CD4-positive, alpha-beta T cell treated with Interleukin-4 for 1 hour (primary cell): ENCODE results near the gene ITGA7.

Source experiments
- DNase-seq, 2 donors: peaks; one replicate each; pipeline ENCODE4 v3.0.0-alpha.2; 2020 to 2022

The ITGA7 gene

GRCh38 chr12:55700255-55701018 lies 7.3 kb downstream of the ITGA7 start:
- no peak for DNase-seq

DNA sequence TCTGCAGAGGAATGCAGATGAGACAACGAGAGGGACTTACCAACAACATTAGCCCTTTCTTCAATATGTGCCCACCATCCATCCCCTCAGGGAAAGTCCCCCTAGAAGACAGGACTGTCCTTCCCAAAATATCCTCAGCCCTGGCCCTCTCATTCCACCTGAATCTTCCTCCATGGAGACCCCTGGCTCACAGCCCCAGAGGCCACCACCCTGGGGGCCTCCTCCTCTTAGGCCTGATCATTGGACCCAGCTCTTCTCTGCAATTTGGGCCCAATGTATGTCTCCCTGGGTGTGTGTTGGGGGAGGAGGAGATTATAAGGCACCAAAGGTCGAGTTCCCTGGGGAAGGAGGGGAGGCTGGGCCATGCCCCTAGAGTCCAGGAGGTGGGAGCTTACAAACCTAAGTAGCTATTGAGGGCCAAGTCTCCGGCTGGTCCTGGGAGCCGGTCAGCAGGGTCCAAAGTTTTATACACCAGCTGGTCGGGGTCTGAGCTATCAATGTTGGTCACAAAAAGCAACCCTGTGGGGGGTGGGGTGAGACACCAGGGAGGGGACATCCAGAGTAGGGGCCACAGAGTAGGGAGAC lies 8.1 kb downstream of the ITGA7 start:
- no peak for DNase-seq

DNA sequence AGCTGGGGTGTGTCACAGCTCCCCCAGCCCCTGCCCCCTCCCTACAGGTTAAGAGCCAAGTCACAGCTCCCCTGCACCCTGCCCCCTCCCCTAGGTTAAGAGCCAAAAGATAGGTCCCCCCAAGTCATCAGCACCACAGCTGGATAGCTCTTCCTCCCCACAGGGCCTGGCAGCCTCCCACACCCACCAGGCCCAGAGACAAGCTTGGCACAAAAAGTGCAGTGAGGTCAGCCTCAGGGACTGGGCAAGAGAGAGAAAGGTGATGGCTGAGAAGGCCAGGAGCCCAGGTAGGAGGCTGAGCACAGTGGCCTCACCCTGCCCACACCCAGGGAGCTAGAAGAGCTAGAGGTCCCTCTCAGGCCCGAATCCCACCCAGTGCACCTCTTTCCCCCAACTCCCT lies 8.7 kb downstream of the ITGA7 start:
- DNase-seq = no peak

DNA sequence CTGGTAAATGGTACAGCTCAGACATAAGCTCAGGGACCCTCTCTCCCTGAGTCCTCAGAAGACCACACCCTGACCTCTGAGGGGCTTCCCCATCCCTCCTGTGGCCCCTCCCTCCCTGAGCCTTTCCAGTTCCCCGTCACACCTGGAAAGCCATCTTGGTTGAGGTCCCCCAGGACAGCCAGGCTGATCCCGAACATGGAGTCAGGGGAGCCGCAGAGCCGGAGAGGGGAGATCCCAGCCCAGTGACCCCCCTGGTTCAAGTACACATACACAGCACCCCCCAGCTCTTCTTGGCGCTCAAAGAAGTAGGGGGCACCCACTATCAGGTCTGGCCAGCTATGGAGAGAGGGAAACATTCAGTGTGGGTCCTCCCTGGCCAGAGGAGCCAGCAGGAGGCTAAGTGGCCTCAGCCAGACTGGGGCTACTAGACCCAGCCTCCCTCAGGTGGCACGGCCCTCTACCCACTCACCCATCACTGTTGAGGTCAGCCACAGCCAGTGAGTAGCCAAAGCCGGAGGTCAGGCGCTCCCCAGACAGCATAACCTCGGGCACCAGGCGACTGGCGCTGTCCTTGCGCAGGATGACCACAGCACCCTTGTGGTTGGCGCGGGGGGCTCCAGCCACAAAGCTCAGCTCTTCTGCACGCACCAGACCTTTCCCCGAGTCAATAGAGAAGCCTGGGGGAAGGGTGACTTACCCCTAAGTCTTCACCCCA lies 9.3 kb downstream of the ITGA7 start:
- DNase-seq = no peak

DNA sequence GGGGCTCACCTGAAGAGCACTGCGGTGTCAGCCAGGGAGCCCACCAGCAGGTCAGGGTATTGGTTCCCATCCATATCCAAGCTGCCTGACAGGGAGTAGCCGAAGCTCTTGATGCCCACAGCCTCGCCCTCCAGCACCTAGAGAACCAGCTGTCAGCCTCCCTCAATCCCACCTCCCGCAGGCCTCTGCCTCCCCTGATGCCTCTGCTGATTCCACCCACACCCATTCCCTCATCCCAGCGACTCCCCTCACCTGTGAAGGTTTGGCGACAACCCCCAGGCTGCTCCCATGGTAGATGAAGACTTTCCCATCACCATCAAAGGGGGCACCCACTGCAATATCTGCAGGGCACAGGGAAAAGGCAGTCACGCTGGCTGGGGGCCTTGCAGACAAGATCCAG lies 10.0 kb downstream of the ITGA7 start:
- DNase-seq = no peak

DNA sequence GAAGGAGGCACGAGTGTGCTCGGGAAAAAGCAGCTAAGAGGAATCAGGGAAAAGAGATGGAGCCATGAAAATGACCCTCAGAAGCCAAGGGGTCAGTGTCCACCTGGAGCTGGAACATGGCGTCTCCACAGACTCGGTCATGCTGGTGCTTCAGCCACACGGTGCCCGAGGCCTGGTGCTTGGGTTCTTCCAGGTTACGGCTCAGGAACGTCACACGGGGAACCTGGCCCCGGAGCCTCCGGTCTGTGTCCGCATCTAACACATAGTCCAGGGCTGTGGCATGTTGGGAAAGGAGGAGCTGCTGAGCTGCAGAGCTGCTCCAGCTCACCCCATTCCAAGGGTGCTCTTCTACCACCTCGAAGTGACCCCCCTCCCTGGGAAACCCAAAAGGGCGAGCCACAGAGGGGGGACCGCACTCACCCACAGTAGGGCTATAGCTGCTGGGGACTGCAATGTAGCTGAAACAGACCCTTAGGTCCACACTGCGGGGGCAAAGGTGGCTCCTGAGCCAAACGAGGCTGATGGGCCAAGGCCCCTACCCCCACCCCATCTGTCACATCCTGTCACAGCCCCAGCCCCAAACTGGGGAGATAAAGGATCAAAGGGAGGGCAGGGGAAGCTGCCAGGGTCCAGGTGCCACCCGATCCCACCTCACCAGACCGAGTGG lies 10.8 kb downstream of the ITGA7 start:
- no peak for DNase-seq

- DNase-seq = no peak
Observed at GRCh38 chr12:55696141-55696540, 11.6 kb downstream of the ITGA7 start.

- DNase-seq = peak in 1 of 2 donors; percentile 8
Observed at GRCh38 chr12:55695349-55695748, 12.4 kb downstream of the ITGA7 start.

DNA sequence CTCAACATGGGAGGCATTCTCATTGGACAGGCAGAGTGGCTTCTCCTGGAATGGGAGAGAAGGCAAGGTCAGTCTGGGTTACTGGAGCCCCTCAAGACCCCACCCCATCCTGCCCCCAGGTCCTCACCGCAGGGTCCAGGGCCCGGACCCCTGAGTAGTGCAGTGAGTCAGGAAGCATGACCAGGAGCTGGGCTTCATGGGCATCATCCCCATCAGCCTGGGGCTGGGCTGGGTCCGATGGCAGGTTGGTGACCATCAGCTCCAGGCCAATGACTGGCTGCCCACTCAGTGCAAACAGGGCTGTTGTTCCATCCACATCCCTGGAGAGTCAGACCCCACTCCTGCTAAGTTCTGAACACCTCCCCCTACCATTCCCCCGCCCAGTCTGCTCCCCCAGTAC lies 13.1 kb downstream of the ITGA7 start:
- DNase-seq = peak in 1 of 2 donors; percentile 1

- no peak for DNase-seq
Observed at GRCh38 chr12:55694188-55694515, 13.6 kb downstream of the ITGA7 start.

- DNase-seq = peak in 1 of 2 donors; percentile 6
Observed at GRCh38 chr12:55693323-55694187, 14.1 kb downstream of the ITGA7 start.

DNA sequence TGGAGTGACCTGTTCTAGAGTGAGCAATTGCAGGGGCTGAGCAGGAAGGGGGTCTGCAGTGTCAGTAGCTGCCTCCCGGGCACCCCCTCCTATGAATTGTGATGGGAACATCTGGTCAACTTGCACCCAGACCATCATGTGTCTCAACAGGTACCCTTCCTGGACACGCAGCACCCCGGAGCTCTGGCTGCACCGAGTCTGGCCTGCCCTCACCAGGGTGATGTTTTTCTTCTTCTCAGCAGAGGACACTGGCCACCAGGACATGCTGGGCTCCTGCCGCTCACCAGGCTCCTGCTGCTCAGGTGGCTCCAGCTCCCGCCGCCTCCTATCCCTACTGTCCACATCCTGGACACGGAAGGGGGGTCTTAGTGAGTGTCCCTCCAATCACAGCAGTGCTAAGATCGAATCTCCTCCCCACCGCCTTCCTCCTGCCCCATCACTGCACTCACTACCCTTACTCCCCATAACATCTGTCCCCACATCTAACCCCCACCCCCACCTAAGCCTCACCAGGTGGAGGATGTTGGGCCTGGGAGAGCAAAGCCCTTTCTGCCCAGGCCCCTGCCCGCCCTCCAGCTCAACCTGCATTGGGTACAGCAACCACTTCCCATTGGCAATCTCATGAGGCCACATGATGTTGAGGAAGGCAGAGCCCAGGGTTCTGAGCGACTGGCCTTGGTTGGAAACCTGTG lies 14.9 kb downstream of the ITGA7 start:
- DNase-seq = peak in 1 of 2 donors; percentile 8

- DNase-seq = no peak
Observed at GRCh38 chr12:55688716-55689655, 18.7 kb downstream of the ITGA7 start.

DNA sequence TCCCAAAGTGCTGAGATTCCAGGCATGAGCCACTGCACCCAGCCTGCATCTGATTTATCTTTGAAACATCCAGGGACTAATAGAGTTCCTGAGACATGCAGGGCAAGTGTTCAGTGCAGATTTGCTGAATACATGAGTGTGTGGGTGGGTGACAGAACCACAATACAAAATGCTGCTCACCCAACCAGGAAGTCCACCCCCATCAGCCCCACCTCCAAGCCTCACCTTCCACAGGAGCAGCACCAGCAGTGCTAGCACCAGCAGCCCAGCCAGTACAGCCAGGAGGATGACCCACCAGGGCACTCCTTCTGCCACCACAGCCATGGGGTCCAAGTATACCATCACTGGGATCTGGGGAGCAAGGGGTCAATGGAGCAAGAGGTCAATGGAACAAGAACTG lies 20.0 kb downstream of the ITGA7 start:
- DNase-seq = no peak

DNA sequence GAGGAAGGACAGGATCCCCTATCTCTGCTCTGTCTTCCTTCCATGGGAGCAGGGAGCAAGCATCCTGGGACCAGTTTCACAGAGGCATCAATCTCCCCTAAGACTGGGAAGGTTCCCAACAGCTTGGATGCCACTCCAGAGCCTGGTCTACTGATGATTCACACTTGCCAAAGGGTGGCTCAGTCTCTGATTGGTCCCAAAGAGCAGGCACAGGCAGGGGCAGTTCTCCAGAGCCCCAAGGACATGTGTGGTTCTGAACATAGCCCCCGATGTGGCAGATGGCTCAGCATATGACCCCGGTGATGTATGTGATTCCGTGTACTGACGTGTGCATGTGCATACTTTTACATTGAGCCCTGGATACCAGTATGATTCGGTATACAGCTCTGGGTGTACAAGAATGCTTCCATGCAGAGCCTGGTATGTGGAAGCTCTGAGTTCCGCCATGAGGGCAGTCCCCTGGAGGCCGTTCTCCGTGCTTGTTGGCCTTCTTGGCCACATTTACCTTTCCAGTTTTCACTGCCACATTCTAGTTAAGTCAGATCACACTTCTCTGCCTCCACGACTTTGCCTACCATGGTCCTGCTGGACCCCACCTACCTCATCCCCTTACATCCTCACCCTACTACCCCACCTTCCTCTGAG lies 21.2 kb downstream of the ITGA7 start:
- no peak for DNase-seq

DNA sequence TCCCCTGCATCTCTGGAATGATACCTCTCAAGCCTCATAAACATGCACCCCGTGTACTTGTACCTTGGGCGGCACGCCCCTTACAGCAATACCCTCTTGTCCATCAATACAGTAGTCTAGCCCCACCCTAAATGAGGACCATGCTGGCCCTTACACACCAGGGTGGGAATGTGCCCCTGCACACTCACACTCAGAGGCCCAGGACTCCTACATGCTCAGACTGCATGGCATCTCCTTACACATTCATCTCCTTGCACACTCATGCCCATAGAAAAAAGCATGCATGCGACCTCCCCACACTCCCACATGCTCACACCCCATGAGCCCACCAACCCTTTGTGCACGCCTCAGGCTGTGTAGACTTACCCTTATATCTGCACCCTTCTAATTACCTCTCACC lies 22.0 kb downstream of the ITGA7 start:
- no peak for DNase-seq

DNA sequence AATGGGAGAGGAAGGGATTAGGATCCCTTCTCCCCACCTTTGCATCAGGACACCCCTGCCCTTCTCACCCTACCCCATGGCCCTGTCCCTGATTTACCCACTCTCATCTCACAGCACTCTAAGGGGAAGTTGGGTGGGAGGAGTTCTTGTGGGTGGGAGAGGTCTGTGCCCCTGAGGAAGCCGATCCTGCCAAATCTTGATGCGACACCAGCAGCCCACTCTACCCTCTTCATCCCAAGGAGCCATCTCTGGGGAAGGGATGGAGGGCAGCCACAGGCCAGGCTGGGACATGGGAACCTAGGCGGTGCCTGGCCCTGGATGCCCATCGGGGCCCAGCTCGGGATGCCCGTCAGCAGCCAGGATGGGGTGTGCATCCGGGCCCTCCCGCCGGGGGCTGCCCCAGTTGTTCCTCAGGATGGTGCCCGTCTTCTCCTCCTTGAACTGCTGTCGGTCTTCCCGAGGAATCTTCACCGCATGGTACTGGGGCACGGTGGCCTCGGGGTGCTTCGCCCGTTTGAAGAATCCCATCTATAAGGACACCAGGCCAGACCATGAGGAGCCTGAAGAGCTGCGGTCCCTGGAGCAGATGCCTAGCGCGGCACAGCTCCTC lies 22.8 kb downstream of the ITGA7 start:
- DNase-seq = peak in 1 of 2 donors; percentile 7

- DNase-seq = peak in 1 of 2 donors; percentile 5
Observed at GRCh38 chr12:55683676-55684075, 24.0 kb downstream of the ITGA7 start.

DNA sequence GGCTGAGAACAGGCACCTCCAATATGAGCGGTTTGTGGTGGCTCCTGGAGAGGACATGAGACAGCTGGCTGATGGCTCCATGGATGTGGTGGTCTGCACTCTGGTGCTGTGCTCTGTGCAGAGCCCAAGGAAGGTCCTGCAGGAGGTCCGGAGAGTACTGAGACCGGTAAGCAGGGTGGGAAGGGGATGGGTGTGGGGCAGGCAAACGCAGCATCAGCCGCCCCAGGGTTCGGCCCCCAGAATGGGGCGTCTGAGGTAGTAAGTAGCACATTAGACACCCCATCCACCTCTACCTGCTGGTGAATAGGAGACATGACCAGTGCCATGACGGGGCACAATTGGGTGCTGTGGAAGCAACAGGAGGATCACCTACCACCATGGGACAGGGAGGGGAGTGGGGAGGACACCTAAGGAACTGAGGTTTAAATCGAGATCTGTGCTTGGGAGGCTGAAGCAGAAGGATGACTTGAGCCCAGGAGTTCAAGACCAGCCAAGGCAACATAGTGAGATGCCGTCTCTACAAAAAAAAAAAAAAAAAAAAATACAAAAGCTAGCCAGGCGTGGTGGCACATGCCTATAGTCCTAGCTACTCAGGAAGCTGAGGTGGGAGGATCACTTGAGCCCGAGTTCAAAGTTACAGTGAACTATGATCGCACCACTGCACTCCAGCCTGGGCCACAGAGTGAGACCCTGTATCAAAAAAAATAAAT lies 25.5 kb downstream of the ITGA7 start:
- DNase-seq = peak in 1 of 2 donors; percentile 9
